Measurements from ENCODE around the gene PEMT.

Gene PEMT

GRCh38 chr17:17514361-17514992 is 77.0 kb downstream of the PEMT start:
- TF ChIP-seq CTCF (conservative IDR thresholded peaks at IDR 0.05; ENCODE audit: control insufficient read depth, insufficient read depth, low read depth, low read length): no peak
- DNase-seq (ENCODE audit: low read depth): no peak
- no peak overlapping the region for H3K4me3 ChIP-seq (ENCODE audit: control insufficient read depth, low read depth, low read length)

GRCh38 chr17:17513626-17514025 is 77.9 kb downstream of the PEMT start:
- no peak overlapping the region for H3K4me3 ChIP-seq (ENCODE audit: control insufficient read depth, low read depth, low read length)
- TF ChIP-seq CTCF (conservative IDR thresholded peaks at IDR 0.05; ENCODE audit: control insufficient read depth, insufficient read depth, low read depth, low read length): no peak
- no peak for DNase-seq (ENCODE audit: low read depth)

GRCh38 chr17:17512866-17513265 is 78.6 kb downstream of the PEMT start:
- no peak for TF ChIP-seq CTCF (conservative IDR thresholded peaks at IDR 0.05; ENCODE audit: control insufficient read depth, insufficient read depth, low read depth, low read length)
- DNase-seq (ENCODE audit: low read depth): no peak
- no peak overlapping the region for H3K4me3 ChIP-seq (ENCODE audit: control insufficient read depth, low read depth, low read length)

GRCh38 chr17:17511881-17512858 is 79.3 kb downstream of the PEMT start:
- no peak overlapping the region for H3K4me3 ChIP-seq (ENCODE audit: control insufficient read depth, low read depth, low read length)
- peak; percentile 93 for DNase-seq (ENCODE audit: low read depth)
- no peak for TF ChIP-seq CTCF (conservative IDR thresholded peaks at IDR 0.05; ENCODE audit: control insufficient read depth, insufficient read depth, low read depth, low read length)

GRCh38 chr17:17511293-17511741 is 80.2 kb downstream of the PEMT start:
- DNase-seq (ENCODE audit: low read depth): no peak
- H3K4me3 ChIP-seq (ENCODE audit: control insufficient read depth, low read depth, low read length): no peak overlapping the region
- TF ChIP-seq CTCF (conservative IDR thresholded peaks at IDR 0.05; ENCODE audit: control insufficient read depth, insufficient read depth, low read depth, low read length): no peak

GRCh38 chr17:17510456-17511292 is 80.8 kb downstream of the PEMT start:
- no peak for DNase-seq (ENCODE audit: low read depth)
- no peak overlapping the region for H3K4me3 ChIP-seq (ENCODE audit: control insufficient read depth, low read depth, low read length)
- TF ChIP-seq CTCF (conservative IDR thresholded peaks at IDR 0.05; ENCODE audit: control insufficient read depth, insufficient read depth, low read depth, low read length): no peak
